HG03025 (cell line): Measurements from ENCODE around the gene PRKAR2B.

Experiments
- ATAC-seq: cut with Tn5 transposase; IDR thresholded peaks from one replicate; pipeline ENCODE4 v1.9.1; 2021; ENCODE audit warnings: mild to moderate bottlenecking, moderate library complexity; ENCODE audit not compliant: unreplicated experiment, low FRiP score

The PRKAR2B gene

GRCh38 chr7:107209565-107209964 is 165.1 kb downstream of the PRKAR2B start:
- no peak for ATAC-seq

- no peak for ATAC-seq
Observed at GRCh38 chr7:107210400-107210799, 165.9 kb downstream of the PRKAR2B start.
